Measurements from ENCODE around the gene ANK2.

Gene ANK2

GRCh38 chr4:113409181-113409580 is 359.7 kb downstream of the ANK2 start:
- H3K36me3 ChIP-seq (ENCODE audit: insufficient read depth, low read length) = no peaks in the 10 kb centered on the region
- no peak for TF ChIP-seq EZH2phosphoT487 (IDR thresholded peaks at IDR 0.05; ENCODE audit: borderline replicate concordance)
- TF ChIP-seq CTCF (conservative IDR thresholded peaks at IDR 0.05; ENCODE audit: low read length) = no peak
- H3K9me2 ChIP-seq (replicated peaks; ENCODE audit: low read depth, low read length) = no peaks in the 10 kb centered on the region
- no peak overlapping the region for H3K9ac ChIP-seq (ENCODE audit: low read depth, low read length, poor library complexity, severe bottlenecking)
- no peaks in the 10 kb centered on the region for H3K27me3 ChIP-seq (ENCODE audit: insufficient read depth, low read length, poor library complexity, severe bottlenecking)
- H3K9me3 ChIP-seq (ENCODE audit: insufficient read depth, low read depth, low read length) = no peaks in the 10 kb centered on the region
- H3K4me1 ChIP-seq (ENCODE audit: insufficient read depth, low read length, poor library complexity, severe bottlenecking) = no peaks in the 10 kb centered on the region
- no peak overlapping the region for H3K4me2 ChIP-seq (ENCODE audit: low read depth, low read length, poor library complexity, severe bottlenecking)
- no peaks in the 10 kb centered on the region for H3F3A ChIP-seq (ENCODE audit: low read depth)
- H3K79me2 ChIP-seq (ENCODE audit: insufficient read depth, low read length) = no peaks in the 10 kb centered on the region
- H4K20me1 ChIP-seq (ENCODE audit: insufficient read depth, low read length, poor library complexity, severe bottlenecking) = no peaks in the 10 kb centered on the region
- no peak overlapping the region for H2AFZ ChIP-seq (ENCODE audit: low read length)
- no peak overlapping the region for H3K4me3 ChIP-seq (ENCODE audit: low read length, poor library complexity, severe bottlenecking)

- Histone ChIP-seq H3K9me2 (replicated peaks; ENCODE audit: low read depth, low read length) (no peaks in the 10 kb centered on the region), H3F3A (ENCODE audit: low read depth) (no peaks in the 10 kb centered on the region), H3K4me2 (ENCODE audit: low read depth, low read length, poor library complexity, severe bottlenecking) (no peak overlapping the region), H3K79me2 (ENCODE audit: insufficient read depth, low read length) (no peaks in the 10 kb centered on the region), H3K27me3 (ENCODE audit: insufficient read depth, low read length, poor library complexity, severe bottlenecking) (no peaks in the 10 kb centered on the region), H4K20me1 (ENCODE audit: insufficient read depth, low read length, poor library complexity, severe bottlenecking) (no peaks in the 10 kb centered on the region), H3K9me3 (ENCODE audit: insufficient read depth, low read depth, low read length) (no peaks in the 10 kb centered on the region), H3K4me3 (ENCODE audit: low read length, poor library complexity, severe bottlenecking) (no peak overlapping the region), H3K36me3 (ENCODE audit: insufficient read depth, low read length) (no peaks in the 10 kb centered on the region), H3K4me1 (ENCODE audit: insufficient read depth, low read length, poor library complexity, severe bottlenecking) (no peaks in the 10 kb centered on the region), H3K9ac (ENCODE audit: low read depth, low read length, poor library complexity, severe bottlenecking) (no peak overlapping the region), H2AFZ (ENCODE audit: low read length) (no peak overlapping the region)
- TF ChIP-seq EZH2phosphoT487 (IDR thresholded peaks at IDR 0.05; ENCODE audit: borderline replicate concordance) = no peak
- no peak for TF ChIP-seq CTCF (conservative IDR thresholded peaks at IDR 0.05; ENCODE audit: low read length)
These were observed 361.2 kb downstream of the ANK2 start for GRCh38 chr4:113410686-113411085.

GRCh38 chr4:113411496-113411938 is 362.1 kb downstream of the ANK2 start:
- Histone ChIP-seq H3K27me3 (ENCODE audit: insufficient read depth, low read length, poor library complexity, severe bottlenecking) (no peaks in the 10 kb centered on the region), H3K9ac (ENCODE audit: low read depth, low read length, poor library complexity, severe bottlenecking) (no peak overlapping the region), H3K79me2 (ENCODE audit: insufficient read depth, low read length) (no peaks in the 10 kb centered on the region), H3K4me3 (ENCODE audit: low read length, poor library complexity, severe bottlenecking) (no peak overlapping the region), H3F3A (ENCODE audit: low read depth) (no peaks in the 10 kb centered on the region), H3K9me3 (ENCODE audit: insufficient read depth, low read depth, low read length) (no peaks in the 10 kb centered on the region), H4K20me1 (ENCODE audit: insufficient read depth, low read length, poor library complexity, severe bottlenecking) (no peaks in the 10 kb centered on the region), H3K4me1 (ENCODE audit: insufficient read depth, low read length, poor library complexity, severe bottlenecking) (no peaks in the 10 kb centered on the region), H3K36me3 (ENCODE audit: insufficient read depth, low read length) (no peaks in the 10 kb centered on the region), H3K9me2 (replicated peaks; ENCODE audit: low read depth, low read length) (no peaks in the 10 kb centered on the region), H2AFZ (ENCODE audit: low read length) (no peak overlapping the region), H3K4me2 (ENCODE audit: low read depth, low read length, poor library complexity, severe bottlenecking) (no peak overlapping the region)
- no peak for TF ChIP-seq CTCF (conservative IDR thresholded peaks at IDR 0.05; ENCODE audit: low read length)
- TF ChIP-seq EZH2phosphoT487 (IDR thresholded peaks at IDR 0.05; ENCODE audit: borderline replicate concordance) = no peak

All from Loucy (cell line).